ENCODE results near the gene TMEM214.
A peak's percentile ranks its signal among the peaks of the same experiment; 100 is the strongest.

The TMEM214 gene

GRCh38 chr2:27009083-27009482 lies 23.7 kb upstream of the TMEM214 start:
- TF ChIP-seq CTCF (IDR thresholded peaks at IDR 0.05) (no peak), ZFX (IDR thresholded peaks at IDR 0.05; ENCODE audit: borderline replicate concordance) (no peak)
- H3K27ac ChIP-seq = no peak overlapping the region

GRCh38 chr2:27009716-27010115 lies 23.0 kb upstream of the TMEM214 start:
- TF ChIP-seq CTCF (IDR thresholded peaks at IDR 0.05) = no peak
- no peak for TF ChIP-seq ZFX (IDR thresholded peaks at IDR 0.05; ENCODE audit: borderline replicate concordance)

GRCh38 chr2:27010139-27010538 lies 22.6 kb upstream of the TMEM214 start:
- H3K27ac ChIP-seq = no peak overlapping the region
- no peak for TF ChIP-seq CTCF (IDR thresholded peaks at IDR 0.05)
- no peak for TF ChIP-seq ZFX (IDR thresholded peaks at IDR 0.05; ENCODE audit: borderline replicate concordance)

More at GRCh38 chr2:27009716-27010115, 23.0 kb upstream of the TMEM214 start:
- H3K27ac ChIP-seq = no peak overlapping the region

GRCh38 chr2:27013738-27014137 lies 19.0 kb upstream of the TMEM214 start:
- H3K27ac ChIP-seq = no peak overlapping the region
- TF ChIP-seq ZFX (IDR thresholded peaks at IDR 0.05; ENCODE audit: borderline replicate concordance) (no peak), CTCF (IDR thresholded peaks at IDR 0.05) (no peak)

- H3K27ac ChIP-seq = no peak overlapping the region
- no peak for TF ChIP-seq CTCF (IDR thresholded peaks at IDR 0.05)
- TF ChIP-seq ZFX (IDR thresholded peaks at IDR 0.05; ENCODE audit: borderline replicate concordance) = no peak
Measured at GRCh38 chr2:27014771-27015433, 17.9 kb upstream of the TMEM214 start.

GRCh38 chr2:27016801-27017325 lies 15.9 kb upstream of the TMEM214 start:
- no peak overlapping the region for H3K27ac ChIP-seq

More at GRCh38 chr2:27016801-27017325, 15.9 kb upstream of the TMEM214 start:
- TF ChIP-seq ZFX (IDR thresholded peaks at IDR 0.05; ENCODE audit: borderline replicate concordance) (no peak), CTCF (IDR thresholded peaks at IDR 0.05) (peak; percentile 79)

Data from 22Rv1 (cell line).